HepG2 (cell line): ENCODE measurements around the gene CRTC2. TPM values are rescaled to one million over a fixed set of nuclear protein-coding genes. Genes with fewer than 3 reads are reported as not detected.

ENCODE experiments used
- BRCA1 ChIP-seq: sonication (generic); formaldehyde crosslinking; IDR thresholded peaks from 2 replicates; pipeline ENCODE4 v1.4.0; 2020; ENCODE audit warnings: missing genetic modification reagents
- CREB3 ChIP-seq: sonication (generic); formaldehyde crosslinking; IDR thresholded peaks from 2 replicates; pipeline ENCODE4 v1.5.0; 2020; ENCODE audit warnings: missing genetic modification reagents
- EED ChIP-seq: sonication (generic); formaldehyde crosslinking; IDR thresholded peaks from 2 replicates; pipeline ENCODE4 v1.5.0; 2020; ENCODE audit warnings: mild to moderate bottlenecking, missing genetic modification reagents
- GZF1 ChIP-seq: sonication (generic); formaldehyde crosslinking; IDR thresholded peaks from 2 replicates; pipeline ENCODE4 v1.5.1; 2020; ENCODE audit warnings: mild to moderate bottlenecking, missing genetic modification reagents
- HNF1A ChIP-seq, 2 experiments: sonication (generic) in 1 of 2; formaldehyde crosslinking in 1 of 2; IDR thresholded peaks; 2 replicates each; pipeline versions ENCODE4 v1.4.0 to v1.6.1; 2016 to 2020; ENCODE audit warnings: borderline replicate concordance in 1 of 2, low read depth in 1 of 2, mild to moderate bottlenecking in 1 of 2, missing genetic modification reagents in 1 of 2
- HNF1B ChIP-seq: sonication (generic); formaldehyde crosslinking; IDR thresholded peaks from 2 replicates; pipeline ENCODE4 v1.5.1; 2020; ENCODE audit warnings: mild to moderate bottlenecking, moderate library complexity, missing genetic modification reagents
- HNRNPUL1 ChIP-seq: fragments of 200-400 bp; formaldehyde crosslinking; IDR thresholded peaks from 2 replicates; pipeline ENCODE4 v1.6.1; 2017; ENCODE audit warnings: low read depth, mild to moderate bottlenecking, low read length, moderate library complexity
- IRF9 ChIP-seq: sonication (generic); formaldehyde crosslinking; IDR thresholded peaks from 2 replicates; pipeline ENCODE4 v1.8.0; 2022; ENCODE audit warnings: missing genetic modification reagents, mild to moderate bottlenecking, borderline replicate concordance
- KLF12 ChIP-seq: sonication (generic); formaldehyde crosslinking; IDR thresholded peaks from 2 replicates; pipeline ENCODE4 v1.4.0; 2020; ENCODE audit warnings: missing genetic modification reagents, borderline replicate concordance
- NFRKB ChIP-seq: fragments of 450-650 bp; IDR thresholded peaks from 2 replicates; pipeline ENCODE4 v1.6.1; 2017
- NFYB ChIP-seq: sonication (generic); formaldehyde crosslinking; IDR thresholded peaks from 2 replicates; pipeline ENCODE4 v1.4.0; 2020; ENCODE audit warnings: missing genetic modification reagents
- PRDM10 ChIP-seq: sonication (generic); formaldehyde crosslinking; IDR thresholded peaks from 2 replicates; pipeline ENCODE4 v1.4.0; 2020; ENCODE audit warnings: low read depth, missing genetic modification reagents
- SMARCE1 ChIP-seq: fragments of 450-650 bp; IDR thresholded peaks from 2 replicates; pipeline ENCODE4 v1.6.1; 2017; ENCODE audit warnings: borderline replicate concordance
- ZNF460 ChIP-seq: sonication (generic); formaldehyde crosslinking; IDR thresholded peaks from 2 replicates; pipeline ENCODE4 v1.5.1; 2020; ENCODE audit warnings: missing genetic modification reagents, mild to moderate bottlenecking, borderline replicate concordance
- ZNF670 ChIP-seq: sonication (generic); formaldehyde crosslinking; IDR thresholded peaks from 2 replicates; pipeline ENCODE4 v1.8.0; 2022; ENCODE audit warnings: mild to moderate bottlenecking, missing genetic modification reagents, borderline replicate concordance
- polyA plus RNA-seq, 8 experiments: library from polyadenylated mRNA; depleted of rRNA in 3 of 8; stranded (reverse) in 7 of 8; unstranded in 1 of 8; fragments of >200 nt; fragmentation: Illumina TruSeq in 4 of 8; extraction: Trizol in 4 of 8; gene quantifications; 2 replicates each; pipeline versions ENCODE4 v1.2.1 to v1.2.3, GENCODE V29; 2011 to 2016; ENCODE audit warnings: low read depth in 4 of 8, missing spikeins in 1 of 8, mixed read lengths in 1 of 8; ENCODE audit not compliant: insufficient read depth in 1 of 8
- total RNA-seq, 5 experiments: library from RNA; depleted of rRNA; stranded (reverse); fragments of >200 nt; fragmentation: Illumina TruSeq; extraction: Trizol; gene quantifications; 2 replicates each; pipeline ENCODE4 v1.2.3, GENCODE V29; 2016; ENCODE audit warnings: low read depth in 1 of 5

Gene CRTC2
- total and polyA plus RNA-seq, 2 of the 13 experiments (the other 11 are each of a cell fraction or from before 2014, with no cell fraction given), result 6.1 to 26.7 TPM

GRCh38 chr1:153976819-153977249, 18.4 kb upstream of the CRTC2 start (continued):
- TF ChIP-seq PRDM10 (CRISPR knock-in tag) (no peak), HNF1B (CRISPR knock-in tag) (0 out of 2 replicates have a peak, but pooled peaks have one; percentile 3), HNF1A (IDR thresholded peaks at IDR 0.05; ENCODE audit: low read depth) (no peak), HNF1A (CRISPR knock-in tag; IDR thresholded peaks at IDR 0.05; ENCODE audit: borderline replicate concordance) (no peak), CREB3 (peak; percentile 37; the same call in 1 of the 2 replicates), GZF1 (CRISPR knock-in tag) (no peak), NFRKB (no peak), KLF12 (CRISPR knock-in tag) (peak; percentile 59), BRCA1 (CRISPR knock-in tag) (peak; percentile 75; the same call in 1 of the 2 replicates), HNRNPUL1 (no peak), EED (CRISPR knock-in tag) (no peak), NFYB (CRISPR knock-in tag) (no peak), IRF9 (CRISPR knock-in tag) (0 out of 2 replicates have a peak, but pooled peaks have one; percentile 10), ZNF670 (CRISPR knock-in tag) (peak; percentile 10; the same call in 1 of the 2 replicates), ZNF460 (CRISPR knock-in tag) (no peak), SMARCE1 (no peak)
